Nephron (organoid): ENCODE results near the gene KIF1B.

ENCODE experiments used
- H3K27ac Mint-ChIP-seq, 3 experiments: 2 replicates each; pipeline ENCODE4 v1.8.0; 2020; ENCODE audit warnings: mixed read lengths in 3 of 3, mild to moderate bottlenecking in 2 of 3, moderate library complexity in 1 of 3
- H3K27me3 Mint-ChIP-seq: 2 replicates; pipeline ENCODE4 v1.8.0; 2021; ENCODE audit warnings: low read depth, mild to moderate bottlenecking, moderate library complexity, mixed read lengths
- H3K36me3 Mint-ChIP-seq: 2 replicates; pipeline ENCODE4 v1.8.0; 2020; ENCODE audit warnings: low read depth, mixed read lengths
- H3K4me1 Mint-ChIP-seq: 2 replicates; pipeline ENCODE4 v1.8.0; 2020; ENCODE audit warnings: mixed read lengths
- H3K4me3 Mint-ChIP-seq, 3 experiments: 2 replicates each; pipeline ENCODE4 v1.8.0; 2020; ENCODE audit warnings: mild to moderate bottlenecking in 3 of 3, mixed read lengths in 3 of 3, moderate library complexity in 2 of 3
- H3K9me3 Mint-ChIP-seq: 2 replicates; pipeline ENCODE4 v1.8.0; 2020; ENCODE audit warnings: mixed read lengths
- TF ChIP-seq, protein P1 (sequence below), 3 experiments: fragments of 200-600 bp; sonication (generic); IDR thresholded peaks; one replicate each; pipeline ENCODE4 v1.5.0; 2021; ENCODE audit warnings: antibody characterized with exemption in 3 of 3; ENCODE audit not compliant: unreplicated experiment in 3 of 3

KIF1B gene

DNA sequence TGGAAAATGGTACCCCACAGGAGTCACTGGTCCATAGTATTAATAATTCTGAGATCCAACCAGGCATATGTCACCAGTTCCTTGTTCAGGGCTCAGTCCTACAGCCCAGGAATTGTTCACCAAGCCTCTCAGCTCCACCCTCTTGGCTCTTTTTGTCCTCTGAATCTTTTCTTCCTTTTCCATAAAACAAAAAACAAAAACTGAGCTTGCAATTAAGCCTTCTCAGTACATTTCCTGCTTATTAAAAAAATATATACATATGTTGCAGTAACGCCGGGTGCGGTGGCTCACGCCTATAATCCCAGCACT is 23.4 kb upstream of the KIF1B start:
- peaks cover 27% of the 10 kb centered on the region for H3K36me3 Mint-ChIP-seq
- H3K4me1 Mint-ChIP-seq = peaks cover 23% of the 10 kb centered on the region
- no peak overlapping the region for H3K27ac Mint-ChIP-seq
- no peak overlapping the region for H3K4me3 Mint-ChIP-seq
- H3K9me3 Mint-ChIP-seq = peaks cover 7% of the 10 kb centered on the region
- TF ChIP-seq, protein P1, sequence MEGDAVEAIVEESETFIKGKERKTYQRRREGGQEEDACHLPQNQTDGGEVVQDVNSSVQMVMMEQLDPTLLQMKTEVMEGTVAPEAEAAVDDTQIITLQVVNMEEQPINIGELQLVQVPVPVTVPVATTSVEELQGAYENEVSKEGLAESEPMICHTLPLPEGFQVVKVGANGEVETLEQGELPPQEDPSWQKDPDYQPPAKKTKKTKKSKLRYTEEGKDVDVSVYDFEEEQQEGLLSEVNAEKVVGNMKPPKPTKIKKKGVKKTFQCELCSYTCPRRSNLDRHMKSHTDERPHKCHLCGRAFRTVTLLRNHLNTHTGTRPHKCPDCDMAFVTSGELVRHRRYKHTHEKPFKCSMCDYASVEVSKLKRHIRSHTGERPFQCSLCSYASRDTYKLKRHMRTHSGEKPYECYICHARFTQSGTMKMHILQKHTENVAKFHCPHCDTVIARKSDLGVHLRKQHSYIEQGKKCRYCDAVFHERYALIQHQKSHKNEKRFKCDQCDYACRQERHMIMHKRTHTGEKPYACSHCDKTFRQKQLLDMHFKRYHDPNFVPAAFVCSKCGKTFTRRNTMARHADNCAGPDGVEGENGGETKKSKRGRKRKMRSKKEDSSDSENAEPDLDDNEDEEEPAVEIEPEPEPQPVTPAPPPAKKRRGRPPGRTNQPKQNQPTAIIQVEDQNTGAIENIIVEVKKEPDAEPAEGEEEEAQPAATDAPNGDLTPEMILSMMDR (IDR thresholded peaks at IDR 0.05; ENCODE audit: unreplicated experiment in 3 of 3) = no peak
- H3K27me3 Mint-ChIP-seq = peaks cover 7% of the 10 kb centered on the region

DNA sequence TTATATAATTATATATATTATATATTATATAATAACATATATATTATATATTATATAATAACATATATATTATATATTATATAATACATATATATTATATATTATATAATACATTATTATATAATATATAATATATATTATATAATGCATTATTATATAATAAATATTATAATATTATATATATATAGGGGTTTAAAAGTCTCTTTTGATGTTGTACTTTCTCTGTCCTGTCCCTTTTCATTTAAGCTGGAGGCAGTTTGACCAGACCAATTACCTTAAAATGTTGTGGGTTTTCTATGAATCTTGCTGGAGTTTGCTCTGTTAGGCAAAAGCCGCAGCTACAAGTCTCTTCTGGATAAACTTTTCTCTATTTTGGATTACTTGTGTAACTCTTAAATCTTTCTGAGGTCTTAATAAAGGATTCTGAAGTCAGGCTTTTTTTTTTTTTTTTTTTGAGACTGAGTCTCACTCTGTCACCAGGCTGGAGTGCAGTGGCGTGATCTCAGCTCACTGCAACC is 22.2 kb upstream of the KIF1B start:
- H3K9me3 Mint-ChIP-seq = peaks cover 7% of the 10 kb centered on the region

GRCh38 chr1:10189659-10190058 is 20.7 kb upstream of the KIF1B start:
- Mint-ChIP-seq H3K9me3 (peaks cover 7% of the 10 kb centered on the region), H3K36me3 (peaks cover 15% of the 10 kb centered on the region), H3K4me1 (peaks cover 21% of the 10 kb centered on the region), H3K27ac (no peak overlapping the region), H3K4me3 (no peak overlapping the region), H3K27me3 (peaks cover 6% of the 10 kb centered on the region)
- TF ChIP-seq, protein P1 (IDR thresholded peaks at IDR 0.05; ENCODE audit: unreplicated experiment in 3 of 3) = no peak

More for the DNA sequence above, 22.2 kb upstream of the KIF1B start:
- Mint-ChIP-seq H3K4me3 (no peak overlapping the region), H3K36me3 (peaks cover 21% of the 10 kb centered on the region), H3K27me3 (peaks cover 11% of the 10 kb centered on the region), H3K4me1 (peaks cover 17% of the 10 kb centered on the region), H3K27ac (no peak overlapping the region)
- TF ChIP-seq, protein P1 (IDR thresholded peaks at IDR 0.05; ENCODE audit: unreplicated experiment in 3 of 3) = no peak

DNA sequence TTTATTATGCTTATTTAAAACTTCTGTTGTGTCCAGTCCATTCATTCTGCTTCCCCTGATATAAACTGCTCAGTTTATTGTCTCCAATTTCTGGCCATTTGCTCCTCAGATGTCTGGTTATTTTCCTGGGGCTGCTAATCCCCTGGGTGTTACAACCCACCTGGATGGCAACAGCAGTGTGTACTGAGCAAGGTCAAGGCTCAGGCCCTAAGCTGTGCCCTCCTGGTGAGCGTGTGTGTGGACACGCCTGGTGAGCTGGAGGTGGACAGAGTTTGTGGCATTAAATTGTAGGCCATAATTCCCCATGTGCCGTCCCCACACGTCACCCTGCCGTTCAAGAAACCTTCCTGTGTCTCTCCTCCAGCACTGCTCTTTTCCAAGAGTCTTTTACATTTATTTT is 18.1 kb upstream of the KIF1B start:
- H3K36me3 Mint-ChIP-seq = peaks cover 4% of the 10 kb centered on the region
- peaks cover 7% of the 10 kb centered on the region for H3K9me3 Mint-ChIP-seq
- peaks cover 31% of the 10 kb centered on the region for H3K4me1 Mint-ChIP-seq
- H3K27me3 Mint-ChIP-seq = peaks cover 10% of the 10 kb centered on the region
- TF ChIP-seq, protein P1 (IDR thresholded peaks at IDR 0.05; ENCODE audit: unreplicated experiment in 3 of 3) = no peak
- peak overlapping the region in 1 of 3 experiments; percentile 29 for H3K4me3 Mint-ChIP-seq
- no peak overlapping the region for H3K27ac Mint-ChIP-seq

- peaks cover 10% of the 10 kb centered on the region for H3K27me3 Mint-ChIP-seq
- TF ChIP-seq, protein P1 (IDR thresholded peaks at IDR 0.05; ENCODE audit: unreplicated experiment in 3 of 3) = no peak
- no peak overlapping the region for H3K27ac Mint-ChIP-seq
- no peak overlapping the region for H3K4me3 Mint-ChIP-seq
- H3K9me3 Mint-ChIP-seq = peaks cover 7% of the 10 kb centered on the region
- H3K4me1 Mint-ChIP-seq = peaks cover 35% of the 10 kb centered on the region
- H3K36me3 Mint-ChIP-seq = peaks cover 4% of the 10 kb centered on the region
These were observed 17.1 kb upstream of the KIF1B start for GRCh38 chr1:10193288-10193687.

DNA sequence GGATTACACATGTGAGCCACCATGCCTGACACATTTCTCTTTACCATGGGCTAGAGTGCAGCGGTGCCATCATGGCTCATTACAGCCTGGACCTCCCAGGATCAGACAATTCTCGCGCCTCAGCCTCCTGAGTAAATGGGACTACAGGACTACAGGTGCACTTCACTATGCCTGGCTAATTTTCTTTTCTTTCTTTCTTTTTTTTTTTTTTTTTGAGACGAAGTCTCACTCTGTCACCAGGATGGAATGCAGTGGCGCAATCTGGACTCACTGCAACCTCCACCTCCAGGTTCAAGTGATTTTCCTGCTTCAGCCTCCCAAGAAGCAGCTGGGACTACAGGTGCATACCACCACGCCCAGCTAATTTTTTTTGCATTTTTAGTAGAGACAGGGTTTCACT is 14.8 kb upstream of the KIF1B start:
- TF ChIP-seq, protein P1 (IDR thresholded peaks at IDR 0.05; ENCODE audit: unreplicated experiment in 3 of 3) = no peak
- no peak overlapping the region for H3K27ac Mint-ChIP-seq
- no peaks in the 10 kb centered on the region for H3K36me3 Mint-ChIP-seq
- H3K4me1 Mint-ChIP-seq = peaks cover 32% of the 10 kb centered on the region
- no peaks in the 10 kb centered on the region for H3K9me3 Mint-ChIP-seq
- H3K4me3 Mint-ChIP-seq = no peak overlapping the region
- H3K27me3 Mint-ChIP-seq = peaks cover 7% of the 10 kb centered on the region
